Vagina (tissue), 2 donors: ENCODE measurements around the gene XK. TPM values are rescaled to one million over a fixed set of nuclear protein-coding genes. Genes with fewer than 3 reads are reported as not detected.

Experiments used
- DNase-seq, 2 donors: peaks; one replicate each; pipeline ENCODE4 v3.0.0-alpha.2; 2017; ENCODE audit errors: extremely low spot score in 2 of 2
- H3K27ac ChIP-seq: fragments of 200-600 bp; sonication (generic); one replicate; pipeline ENCODE4 v1.5.1; 2019
- H3K27me3 ChIP-seq: fragments of 200-600 bp; sonication (generic); one replicate; pipeline ENCODE4 v1.5.1; 2019
- H3K36me3 ChIP-seq, 2 donors: fragments of 200-600 bp; sonication (generic); one replicate each; pipeline ENCODE4 v1.5.1; 2017 to 2019
- H3K4me1 ChIP-seq: fragments of 200-600 bp; sonication (generic); one replicate; pipeline ENCODE4 v1.5.1; 2019
- H3K4me3 ChIP-seq, 2 donors: fragments of 200-600 bp; sonication (generic); 1 replicate in 1 of 2; 2 replicates in 1 of 2; pipeline ENCODE4 v1.5.1; 2016 to 2019
- H3K9me3 ChIP-seq: fragments of 200-600 bp; sonication (generic); one replicate; pipeline ENCODE4 v1.5.1; 2019
- CTCF ChIP-seq, 3 experiments: fragments of 450-650 bp in 2 of 3; fragments of 200-600 bp in 1 of 3; sonication (generic) in 1 of 3; IDR thresholded peaks; one replicate each; pipeline ENCODE4 v1.5.1; 2017 to 2019; ENCODE audit warnings: antibody characterized with exemption in 3 of 3, mild to moderate bottlenecking in 2 of 3, moderate library complexity in 2 of 3
- POLR2A ChIP-seq, 2 donors: fragments of 450-650 bp; IDR thresholded peaks; one replicate each; pipeline ENCODE4 v1.6.1; 2017; ENCODE audit warnings: antibody characterized with exemption in 2 of 2, mild to moderate bottlenecking in 2 of 2, moderate library complexity in 2 of 2
- POLR2AphosphoS5 ChIP-seq, 2 donors: sonication (generic); formaldehyde crosslinking; IDR thresholded peaks; one replicate each; pipeline ENCODE4 v1.9.0; 2017; ENCODE audit warnings: antibody characterized with exemption in 2 of 2, mild to moderate bottlenecking in 2 of 2, low read depth in 1 of 2; ENCODE audit not compliant: insufficient read depth in 1 of 2
- intact Hi-C: fragments of 100-400 bp; cut with DNase I; formaldehyde crosslinking; loops from one replicate; pipeline ENCODE4 v1.15.1; 2023
- total RNA-seq: library from RNA; depleted of rRNA; stranded (reverse); fragments of >200 nt; gene quantifications from one replicate; pipeline ENCODE4 v1.2.3, GENCODE V29; 2016

The XK gene
- total RNA-seq, 1 donor from 2014 or later: 2.0 TPM

- Histone ChIP-seq H3K36me3 (no peaks in the 10 kb centered on the region), H3K27me3 (no peaks in the 10 kb centered on the region), H3K9me3 (no peaks in the 10 kb centered on the region), H3K4me1 (no peaks in the 10 kb centered on the region), H3K27ac (no peak overlapping the region), H3K4me3 (no peak overlapping the region)
- DNase-seq: no peak
- no peak for TF ChIP-seq CTCF (IDR thresholded peaks at IDR 0.05)
- no peak for TF ChIP-seq POLR2A (IDR thresholded peaks at IDR 0.05)
- no peak for TF ChIP-seq POLR2AphosphoS5 (IDR thresholded peaks at IDR 0.05; ENCODE audit: insufficient read depth in 1 of 2, low read depth in 1 of 2)
- intact Hi-C loops: no loop called here
These were observed 1.4 kb downstream of the XK start for GRCh38 chrX:37686996-37687395.

GRCh38 chrX:37690119-37690518 lies 4.5 kb downstream of the XK start:
- no peak for DNase-seq
- no peak for TF ChIP-seq POLR2AphosphoS5 (IDR thresholded peaks at IDR 0.05; ENCODE audit: insufficient read depth in 1 of 2, low read depth in 1 of 2)
- no peak for TF ChIP-seq CTCF (IDR thresholded peaks at IDR 0.05)
- TF ChIP-seq POLR2A (IDR thresholded peaks at IDR 0.05): no peak
- H3K4me1 ChIP-seq: no peaks in the 10 kb centered on the region
- intact Hi-C loops: no loop called here
- H3K4me3 ChIP-seq: no peak overlapping the region
- no peaks in the 10 kb centered on the region for H3K36me3 ChIP-seq
- H3K9me3 ChIP-seq: no peaks in the 10 kb centered on the region
- no peaks in the 10 kb centered on the region for H3K27me3 ChIP-seq
- no peak overlapping the region for H3K27ac ChIP-seq

GRCh38 chrX:37692918-37693317 lies 7.3 kb downstream of the XK start:
- intact Hi-C loops: no loop called here
- H3K27me3 ChIP-seq: no peaks in the 10 kb centered on the region
- H3K4me3 ChIP-seq: no peak overlapping the region
- no peaks in the 10 kb centered on the region for H3K9me3 ChIP-seq
- no peaks in the 10 kb centered on the region for H3K36me3 ChIP-seq
- TF ChIP-seq CTCF (IDR thresholded peaks at IDR 0.05) (no peak), POLR2AphosphoS5 (IDR thresholded peaks at IDR 0.05; ENCODE audit: insufficient read depth in 1 of 2, low read depth in 1 of 2) (no peak), POLR2A (IDR thresholded peaks at IDR 0.05) (no peak)
- no peak overlapping the region for H3K27ac ChIP-seq
- H3K4me1 ChIP-seq: no peaks in the 10 kb centered on the region
- no peak for DNase-seq

- Histone ChIP-seq H3K27me3 (no peaks in the 10 kb centered on the region), H3K4me1 (no peaks in the 10 kb centered on the region), H3K4me3 (no peak overlapping the region), H3K9me3 (no peaks in the 10 kb centered on the region), H3K36me3 (no peaks in the 10 kb centered on the region), H3K27ac (no peak overlapping the region)
- DNase-seq: no peak
- no peak for TF ChIP-seq POLR2A (IDR thresholded peaks at IDR 0.05)
- TF ChIP-seq POLR2AphosphoS5 (IDR thresholded peaks at IDR 0.05; ENCODE audit: insufficient read depth in 1 of 2, low read depth in 1 of 2): no peak
- no peak for TF ChIP-seq CTCF (IDR thresholded peaks at IDR 0.05)
- intact Hi-C loops: no loop called here
These were observed 11.7 kb downstream of the XK start for GRCh38 chrX:37697169-37697760.

GRCh38 chrX:37701588-37701987 lies 16.0 kb downstream of the XK start:
- no peaks in the 10 kb centered on the region for H3K9me3 ChIP-seq
- H3K36me3 ChIP-seq: no peaks in the 10 kb centered on the region
- no peak overlapping the region for H3K4me3 ChIP-seq
- no peaks in the 10 kb centered on the region for H3K27me3 ChIP-seq
- H3K27ac ChIP-seq: no peak overlapping the region
- intact Hi-C loops: no loop called here
- no peaks in the 10 kb centered on the region for H3K4me1 ChIP-seq
- TF ChIP-seq CTCF (IDR thresholded peaks at IDR 0.05): no peak
- TF ChIP-seq POLR2AphosphoS5 (IDR thresholded peaks at IDR 0.05; ENCODE audit: insufficient read depth in 1 of 2, low read depth in 1 of 2): no peak
- TF ChIP-seq POLR2A (IDR thresholded peaks at IDR 0.05): no peak
- DNase-seq: no peak
